Neutrophil (primary cell): ENCODE measurements around the gene KRTAP10-1.

Experiments
- H3K27ac ChIP-seq: fragments of 200-600 bp; sonication (generic); 2 replicates; pipeline ENCODE4 v1.5.1; 2016; ENCODE audit warnings: mild to moderate bottlenecking, moderate library complexity
- H3K27me3 ChIP-seq: fragments of 200-600 bp; sonication (generic); 2 replicates; pipeline ENCODE4 v1.6.0; 2016; ENCODE audit warnings: mild to moderate bottlenecking
- H3K36me3 ChIP-seq: fragments of 200-600 bp; sonication (generic); 2 replicates; pipeline ENCODE4 v1.5.1; 2017
- H3K4me1 ChIP-seq, 2 experiments: fragments of 200-600 bp in 1 of 2; sonication (generic) in 1 of 2; 1 replicate in 1 of 2; 2 replicates in 1 of 2; pipeline versions ENCODE4 v1.5.1 to v1.6.1; 2013 to 2016; ENCODE audit warnings: low read depth in 1 of 2, low read length in 1 of 2, mild to moderate bottlenecking in 1 of 2, moderate library complexity in 1 of 2; ENCODE audit not compliant: control insufficient read depth in 1 of 2, insufficient read depth in 1 of 2
- H3K4me3 ChIP-seq, 2 experiments: fragments of 200-600 bp in 1 of 2; sonication (generic) in 1 of 2; 1 replicate in 1 of 2; 2 replicates in 1 of 2; pipeline ENCODE4 v1.5.1; 2013 to 2016; ENCODE audit warnings: low read depth in 1 of 2, low read length in 1 of 2, mild to moderate bottlenecking in 1 of 2, moderate library complexity in 1 of 2
- H3K9me3 ChIP-seq: fragments of 200-600 bp; sonication (generic); 2 replicates; pipeline ENCODE4 v1.5.1; 2016
- CTCF ChIP-seq: fragments of 200-600 bp; sonication (generic); IDR thresholded peaks from 2 replicates; pipeline ENCODE4 v1.5.1; 2016; ENCODE audit warnings: antibody characterized with exemption

Gene KRTAP10-1

GRCh38 chr21:44557491-44558328, 17.7 kb upstream of the KRTAP10-1 start:
- Histone ChIP-seq H3K4me1 (no peaks in the 10 kb centered on the region), H3K4me3 (no peak overlapping the region), H3K27ac (no peak overlapping the region), H3K9me3 (no peaks in the 10 kb centered on the region), H3K27me3 (peaks cover 41% of the 10 kb centered on the region), H3K36me3 (no peaks in the 10 kb centered on the region)
- no peak for TF ChIP-seq CTCF

GRCh38 chr21:44556879-44557278, 16.9 kb upstream of the KRTAP10-1 start:
- TF ChIP-seq CTCF: no peak
- no peak overlapping the region for H3K4me3 ChIP-seq
- no peaks in the 10 kb centered on the region for H3K4me1 ChIP-seq
- H3K27me3 ChIP-seq: peaks cover 41% of the 10 kb centered on the region
- H3K36me3 ChIP-seq: no peaks in the 10 kb centered on the region
- no peaks in the 10 kb centered on the region for H3K9me3 ChIP-seq
- H3K27ac ChIP-seq: no peak overlapping the region

GRCh38 chr21:44555200-44555875, 15.3 kb upstream of the KRTAP10-1 start:
- no peaks in the 10 kb centered on the region for H3K9me3 ChIP-seq
- no peak overlapping the region for H3K27ac ChIP-seq
- H3K27me3 ChIP-seq: peaks cover 41% of the 10 kb centered on the region
- no peaks in the 10 kb centered on the region for H3K36me3 ChIP-seq
- H3K4me1 ChIP-seq: peaks cover 0 to 4% of the 10 kb centered on the region in 2 experiments
- H3K4me3 ChIP-seq: no peak overlapping the region
- no peak for TF ChIP-seq CTCF

- Histone ChIP-seq H3K9me3 (no peaks in the 10 kb centered on the region), H3K27ac (no peak overlapping the region), H3K36me3 (no peaks in the 10 kb centered on the region), H3K27me3 (peaks cover 28% of the 10 kb centered on the region), H3K4me1 (peaks cover 21 to 27% of the 10 kb centered on the region in 2 experiments), H3K4me3 (no peak overlapping the region)
- no peak for TF ChIP-seq CTCF
Observed at GRCh38 chr21:44552681-44553080, 12.7 kb upstream of the KRTAP10-1 start.

GRCh38 chr21:44552136-44552535, 12.1 kb upstream of the KRTAP10-1 start:
- H3K27ac ChIP-seq: no peak overlapping the region
- peaks cover 22% of the 10 kb centered on the region for H3K27me3 ChIP-seq
- TF ChIP-seq CTCF: no peak
- no peaks in the 10 kb centered on the region for H3K36me3 ChIP-seq
- H3K9me3 ChIP-seq: no peaks in the 10 kb centered on the region
- peaks cover 26 to 32% of the 10 kb centered on the region in 2 experiments for H3K4me1 ChIP-seq
- no peak overlapping the region for H3K4me3 ChIP-seq
